ENCODE data around the gene IQCH. TPM values are rescaled to one million over a fixed set of nuclear protein-coding genes. Genes with fewer than 3 reads are reported as not detected.

The IQCH gene
- total RNA-seq, 4 donors from 2014 or later, result 0.40 to 5.2 (median 1.9) TPM

- DNase-seq, result no peak
- 80 to 85% methylated on average over 3 of the region's 3 CpGs for WGBS, 2 donors (ENCODE audit: low coverage in 1 of 2)
- no peaks in the 10 kb centered on the region for H3K36me3 ChIP-seq
- no peak overlapping the region for H3K27ac ChIP-seq
- TF ChIP-seq EP300 (IDR thresholded peaks at IDR 0.05; ENCODE audit: low read depth) (no peak), POLR2AphosphoS5 (IDR thresholded peaks at IDR 0.05) (no peak), POLR2A (IDR thresholded peaks at IDR 0.05) (no peak), CTCF (IDR thresholded peaks at IDR 0.05) (no peak)
- intact Hi-C loops (cut with DNase I; ENCODE audit: low total_unique reads), result no loop called here
- in situ Hi-C loops (cut with MboI; ENCODE audit: low pct_ligation_motif_present in 1 of 4, low pct_unique_long_range_greater_than_20kb in 1 of 4, low sequenced_read_pairs in 3 of 4), result no loop called here
- no peaks in the 10 kb centered on the region for H3K4me1 ChIP-seq
- H3K9me3 ChIP-seq, result no peaks in the 10 kb centered on the region
- H3K4me3 ChIP-seq, result no peak overlapping the region
- no peaks in the 10 kb centered on the region for H3K27me3 ChIP-seq
Measured at GRCh38 chr15:67419705-67420104, 165.1 kb downstream of the IQCH start.

DNA sequence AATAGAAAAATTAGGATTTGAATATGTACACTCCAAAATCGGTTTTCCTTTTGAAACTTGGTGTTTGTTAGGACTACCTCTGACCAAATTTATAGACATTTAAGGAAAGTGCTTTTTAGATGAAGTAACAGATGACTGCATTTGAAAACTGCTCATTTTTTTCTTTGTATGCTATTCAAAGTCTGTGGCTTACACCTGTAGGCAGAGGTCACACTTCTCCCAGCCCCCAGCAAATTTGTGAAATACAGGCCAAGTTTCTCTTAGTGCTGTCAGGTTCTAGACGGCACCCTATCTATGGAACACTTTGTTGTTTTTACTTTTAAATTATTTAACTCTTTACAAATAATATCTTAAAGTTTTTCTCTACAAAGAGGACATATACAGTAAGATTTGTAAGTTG is 165.6 kb downstream of the IQCH start:
- 72 to 79% methylated on average over 2 of the region's 2 CpGs for WGBS, 2 donors (ENCODE audit: low coverage in 1 of 2)
- H3K4me3 ChIP-seq, result no peak overlapping the region
- in situ Hi-C loops (cut with MboI; ENCODE audit: low pct_ligation_motif_present in 1 of 4, low pct_unique_long_range_greater_than_20kb in 1 of 4, low sequenced_read_pairs in 3 of 4), result no loop called here
- H3K27ac ChIP-seq, result no peak overlapping the region
- TF ChIP-seq POLR2A (IDR thresholded peaks at IDR 0.05) (no peak), EP300 (IDR thresholded peaks at IDR 0.05; ENCODE audit: low read depth) (no peak), CTCF (IDR thresholded peaks at IDR 0.05) (no peak), POLR2AphosphoS5 (IDR thresholded peaks at IDR 0.05) (no peak)
- intact Hi-C loops (cut with DNase I; ENCODE audit: low total_unique reads), result no loop called here
- no peaks in the 10 kb centered on the region for H3K36me3 ChIP-seq
- H3K27me3 ChIP-seq, result no peaks in the 10 kb centered on the region
- no peaks in the 10 kb centered on the region for H3K9me3 ChIP-seq
- no peaks in the 10 kb centered on the region for H3K4me1 ChIP-seq
- no peak for DNase-seq

GRCh38 chr15:67421105-67421504 is 166.5 kb downstream of the IQCH start:
- no peak overlapping the region for H3K27ac ChIP-seq
- H3K4me1 ChIP-seq, result no peaks in the 10 kb centered on the region
- H3K4me3 ChIP-seq, result no peak overlapping the region
- intact Hi-C loops (cut with DNase I; ENCODE audit: low total_unique reads), result no loop called here
- in situ Hi-C loops (cut with MboI; ENCODE audit: low pct_ligation_motif_present in 1 of 4, low pct_unique_long_range_greater_than_20kb in 1 of 4, low sequenced_read_pairs in 3 of 4), result no loop called here
- WGBS, 2 donors (ENCODE audit: low coverage in 1 of 2), result 92 to 95% methylated on average over 4 to 6 of the region's 6 CpGs
- no peaks in the 10 kb centered on the region for H3K36me3 ChIP-seq
- TF ChIP-seq CTCF (IDR thresholded peaks at IDR 0.05) (no peak), POLR2AphosphoS5 (IDR thresholded peaks at IDR 0.05) (no peak), POLR2A (IDR thresholded peaks at IDR 0.05) (no peak), EP300 (IDR thresholded peaks at IDR 0.05; ENCODE audit: low read depth) (no peak)
- no peak for DNase-seq
- no peaks in the 10 kb centered on the region for H3K27me3 ChIP-seq
- H3K9me3 ChIP-seq, result no peaks in the 10 kb centered on the region

DNA sequence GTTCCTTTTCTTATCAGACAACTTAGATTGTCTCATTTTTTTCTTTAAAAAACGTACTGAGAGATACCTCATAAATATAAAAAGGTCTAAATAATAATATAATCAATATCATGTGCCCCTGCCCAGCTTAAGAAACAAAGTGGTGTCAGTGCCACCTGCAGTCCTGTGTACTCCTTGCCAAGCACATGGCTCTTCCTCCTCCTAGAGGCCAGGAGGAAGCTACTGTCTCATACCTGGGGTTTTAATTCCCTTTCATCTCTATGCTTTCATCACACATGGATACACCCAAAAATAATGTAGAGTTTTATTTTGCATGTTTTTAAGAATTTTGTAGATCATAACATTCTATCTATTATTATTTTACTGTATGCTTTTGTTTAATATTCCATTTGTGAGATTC is 167.7 kb downstream of the IQCH start:
- no peaks in the 10 kb centered on the region for H3K4me1 ChIP-seq
- H3K4me3 ChIP-seq, result no peak overlapping the region
- intact Hi-C loops (cut with DNase I; ENCODE audit: low total_unique reads), result no loop called here
- H3K27ac ChIP-seq, result no peak overlapping the region
- TF ChIP-seq POLR2AphosphoS5 (IDR thresholded peaks at IDR 0.05) (no peak), EP300 (IDR thresholded peaks at IDR 0.05; ENCODE audit: low read depth) (no peak), POLR2A (IDR thresholded peaks at IDR 0.05) (no peak), CTCF (IDR thresholded peaks at IDR 0.05) (no peak)
- no peaks in the 10 kb centered on the region for H3K27me3 ChIP-seq
- H3K36me3 ChIP-seq, result no peaks in the 10 kb centered on the region
- WGBS, 2 donors (ENCODE audit: low coverage in 1 of 2), result 61 to 82% methylated on average over 1 of the region's 1 CpG
- H3K9me3 ChIP-seq, result no peaks in the 10 kb centered on the region
- in situ Hi-C loops (cut with MboI; ENCODE audit: low pct_ligation_motif_present in 1 of 4, low pct_unique_long_range_greater_than_20kb in 1 of 4, low sequenced_read_pairs in 3 of 4), result no loop called here
- no peak for DNase-seq

All from transverse colon (tissue), 4 donors.